Measurements from ENCODE around the gene ENPP1.
"Not testable (repeated sequence)": the region's sequence is repeated elsewhere in the genome, so short reads cannot be mapped to it uniquely, and the experiment has no call there.

ENPP1 gene

DNA sequence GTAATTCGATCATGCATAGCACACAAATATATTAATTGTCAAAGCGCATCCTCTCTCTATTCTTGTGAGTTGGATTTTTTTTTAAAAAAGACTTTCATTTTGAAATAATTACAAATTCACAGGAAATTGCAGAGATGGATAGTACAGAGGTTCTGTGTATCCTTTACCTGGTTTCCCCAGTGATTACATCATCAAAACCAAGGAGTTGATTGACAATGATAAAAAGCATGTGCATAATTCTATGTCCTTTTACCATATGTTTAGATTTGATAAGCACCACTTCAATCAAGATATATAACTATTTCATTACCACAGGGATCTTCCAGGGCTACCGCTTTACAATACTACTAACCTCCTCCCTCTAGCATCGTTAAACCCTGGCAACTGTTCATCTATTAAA, 103.1 kb downstream of the ENPP1 start:
- DNase-seq (ENCODE audit: insufficient read length, low spot score), result no peak

DNA sequence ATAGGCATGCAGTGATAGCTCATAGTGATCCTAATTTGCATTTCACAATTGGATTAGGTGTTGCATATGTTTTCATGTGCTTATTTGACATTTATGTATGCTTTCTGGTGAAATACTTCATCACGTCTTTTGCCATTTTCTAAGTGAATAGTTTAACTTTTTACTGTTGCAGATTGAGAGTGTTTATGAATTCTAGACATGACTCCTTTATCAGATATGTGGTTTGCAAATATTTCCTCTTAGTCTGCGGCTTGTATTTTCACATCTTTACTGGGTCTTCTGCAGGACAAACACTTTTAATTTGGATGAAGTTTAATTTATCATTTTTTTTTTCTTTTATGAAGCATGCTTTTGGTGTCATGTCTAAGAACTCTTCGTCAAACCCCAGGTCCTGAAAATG, 104.1 kb downstream of the ENPP1 start:
- no peak for FAIRE-seq
- no peak for DNase-seq (ENCODE audit: insufficient read length, low spot score)

More for the DNA sequence above, 103.1 kb downstream of the ENPP1 start:
- FAIRE-seq, result no peak

DNA sequence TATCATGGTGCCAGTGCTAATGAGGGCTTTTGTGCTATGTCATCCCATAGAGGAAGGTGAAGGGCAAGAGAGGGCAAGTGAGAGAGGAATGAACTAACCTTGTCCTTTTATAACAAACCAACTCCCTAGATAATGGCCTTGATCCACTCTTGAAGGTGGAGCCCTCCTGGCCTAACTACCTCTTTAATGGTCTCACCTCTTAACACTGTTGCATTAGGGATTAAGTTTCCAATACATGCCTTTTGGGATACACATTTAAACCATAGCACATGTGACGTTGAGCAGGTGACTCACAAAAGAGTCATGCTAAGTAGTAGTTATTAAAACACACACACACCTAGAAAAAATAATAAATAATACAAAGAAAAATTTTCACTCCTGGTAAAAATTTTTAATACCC, 106.4 kb downstream of the ENPP1 start:
- FAIRE-seq, result no peak
- DNase-seq (ENCODE audit: insufficient read length, low spot score), result no peak

DNA sequence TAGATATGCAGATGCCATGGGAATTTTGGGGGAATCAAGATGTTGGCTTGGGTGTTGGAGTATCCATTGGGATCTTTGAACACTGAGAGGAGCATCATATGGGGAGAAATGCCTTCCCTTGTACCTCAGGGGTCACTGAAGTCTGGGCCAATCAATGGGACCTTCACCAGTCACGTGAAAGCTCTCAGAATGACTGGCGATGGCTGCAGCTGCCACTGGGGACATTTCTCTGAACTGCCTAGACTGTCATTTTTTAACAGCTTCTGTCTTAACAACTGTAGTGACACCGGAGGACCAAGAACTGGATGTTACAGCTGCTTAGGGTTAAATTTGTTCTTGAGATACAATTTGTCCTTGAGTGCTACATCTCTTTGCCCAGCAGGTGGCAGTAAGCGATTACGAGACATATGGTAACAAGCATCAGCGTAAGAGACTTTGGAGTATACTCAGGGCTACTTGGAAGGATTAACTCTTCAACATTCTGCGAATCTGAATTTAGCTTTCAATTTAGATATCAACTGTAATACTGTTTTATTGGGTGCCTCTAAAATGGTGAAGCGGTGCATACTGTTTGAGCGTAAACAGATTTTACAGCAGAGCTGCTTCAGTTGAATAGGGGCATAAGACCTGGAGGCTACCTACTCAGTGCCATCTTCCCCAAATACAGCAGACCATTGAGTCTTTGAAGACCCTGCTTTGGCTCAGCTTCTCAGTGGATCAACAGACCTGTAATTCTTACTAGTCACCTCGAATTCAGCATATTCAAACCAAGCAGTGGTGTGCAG, 107.3 kb downstream of the ENPP1 start:
- FAIRE-seq (peak; percentile 76), DNase-seq (ENCODE audit: insufficient read length, low spot score) (peak; percentile 76)

DNA sequence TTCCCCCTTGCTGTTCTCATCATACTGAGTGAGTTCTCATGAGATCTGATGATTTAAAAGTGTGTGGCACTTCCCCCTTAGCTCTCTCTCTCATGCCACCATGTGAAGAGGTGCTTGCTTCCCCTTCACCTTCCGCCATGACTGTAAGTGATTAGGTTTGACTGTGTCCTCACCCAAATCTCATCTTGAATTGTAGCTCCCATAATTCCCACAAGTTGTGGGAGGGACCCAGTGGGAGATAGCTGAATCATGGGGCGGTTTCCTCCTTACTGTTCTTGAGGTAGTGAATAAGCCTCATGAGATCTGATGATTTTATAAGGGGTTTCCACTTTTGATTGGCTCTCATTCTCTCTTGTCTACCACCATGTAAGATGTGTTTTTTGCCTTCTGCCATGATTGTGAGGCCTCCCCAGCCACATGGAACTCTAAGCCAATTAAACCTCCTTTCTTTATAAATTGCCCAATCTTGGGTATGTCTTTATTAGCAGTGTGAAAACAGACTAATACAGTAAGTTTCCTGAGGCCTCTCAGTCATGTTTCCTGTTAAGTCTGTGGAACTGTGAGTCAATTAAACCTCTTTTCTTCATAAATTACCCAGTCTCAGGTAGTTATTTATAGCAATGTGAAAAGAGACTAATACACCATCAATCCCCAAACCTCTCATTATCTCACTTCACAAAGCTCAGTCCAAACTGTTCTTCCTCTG, 108.4 kb downstream of the ENPP1 start:
- FAIRE-seq; DNase-seq (ENCODE audit: insufficient read length, low spot score): not testable (repeated sequence)

DNA sequence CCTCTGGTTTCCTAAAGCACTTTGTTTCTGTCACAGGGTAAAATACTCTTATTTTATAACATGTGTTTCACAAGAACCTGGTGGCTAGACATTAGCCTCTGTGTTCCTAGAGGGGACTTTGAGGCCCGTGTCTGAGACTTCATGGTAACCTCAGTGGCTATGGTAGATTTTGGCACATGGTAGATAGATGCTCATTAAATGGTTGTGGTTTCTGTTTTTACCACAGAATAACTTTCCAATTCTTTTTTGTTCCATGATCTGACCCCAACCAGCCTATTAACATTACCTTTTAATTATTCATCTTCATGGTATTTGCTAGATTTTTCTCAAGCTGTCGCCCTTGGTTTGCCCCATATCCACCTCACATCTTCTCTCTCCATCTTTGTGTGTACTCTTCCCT, 109.0 kb downstream of the ENPP1 start:
- DNase-seq (ENCODE audit: insufficient read length, low spot score) (no peak), FAIRE-seq (no peak)

DNA sequence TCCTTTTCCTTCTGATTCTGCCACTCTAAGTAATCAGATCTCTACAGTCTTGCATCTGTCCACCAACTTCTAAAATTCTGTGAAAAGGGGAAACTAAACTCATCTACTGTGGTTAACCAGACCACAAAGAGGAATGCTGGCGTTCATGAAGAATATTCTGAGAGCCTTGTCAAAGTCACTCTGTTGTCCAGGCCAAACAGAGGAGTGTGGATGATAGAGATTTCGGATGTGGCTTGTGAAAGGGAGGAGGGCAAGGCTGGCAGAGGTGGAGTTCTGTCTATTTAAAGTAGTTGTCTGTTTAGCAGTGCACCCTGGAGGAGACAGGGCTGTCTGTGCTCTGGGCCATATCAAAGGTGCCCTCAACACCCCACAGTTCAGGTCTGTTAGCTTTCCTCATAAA, 109.5 kb downstream of the ENPP1 start:
- FAIRE-seq, result no peak

DNA sequence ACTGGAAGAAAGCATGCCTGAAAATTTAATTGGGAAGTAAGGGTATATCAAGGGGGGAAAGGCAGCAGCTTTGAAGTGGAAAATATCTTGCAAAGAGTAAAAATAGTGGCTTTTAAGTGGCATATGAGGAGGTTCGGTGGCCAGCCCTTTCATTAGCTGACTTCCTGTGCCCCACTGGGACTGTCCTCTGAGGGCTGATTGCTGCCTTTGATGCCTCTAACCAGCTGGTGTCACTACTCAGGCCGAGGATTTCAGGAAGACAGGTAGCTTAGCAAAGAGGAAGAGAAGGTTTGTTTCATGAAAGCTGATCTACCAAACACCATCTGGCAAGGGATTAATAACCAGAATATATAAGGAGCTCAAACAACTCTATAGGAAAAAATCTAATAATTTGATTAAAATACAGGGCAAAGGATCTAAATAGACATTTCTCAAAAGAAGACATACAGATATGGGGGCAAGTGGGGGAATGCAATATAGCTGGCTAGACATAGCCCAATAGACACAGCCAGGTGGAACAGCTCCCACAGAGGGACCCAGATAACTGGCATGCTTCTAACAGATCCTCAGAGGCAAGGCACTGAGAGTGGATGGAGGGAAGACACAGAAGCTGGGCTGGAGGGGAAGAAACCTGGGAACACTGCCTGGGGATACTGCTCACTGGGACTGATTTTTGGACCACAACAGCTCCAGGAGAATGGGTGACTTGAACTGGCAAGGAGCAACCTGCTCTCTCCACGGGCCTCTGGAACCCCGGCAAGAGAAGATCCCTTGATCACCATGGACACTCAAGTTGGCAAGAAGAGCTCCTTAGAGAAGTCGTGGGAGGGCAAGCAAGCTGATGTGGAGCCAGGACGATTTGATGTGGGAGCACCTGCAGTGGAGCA, 110.2 kb downstream of the ENPP1 start:
- no peak for DNase-seq (ENCODE audit: insufficient read length, low spot score)
- no peak for FAIRE-seq

More for the DNA sequence above, 109.5 kb downstream of the ENPP1 start:
- no peak for DNase-seq (ENCODE audit: insufficient read length, low spot score)

DNA sequence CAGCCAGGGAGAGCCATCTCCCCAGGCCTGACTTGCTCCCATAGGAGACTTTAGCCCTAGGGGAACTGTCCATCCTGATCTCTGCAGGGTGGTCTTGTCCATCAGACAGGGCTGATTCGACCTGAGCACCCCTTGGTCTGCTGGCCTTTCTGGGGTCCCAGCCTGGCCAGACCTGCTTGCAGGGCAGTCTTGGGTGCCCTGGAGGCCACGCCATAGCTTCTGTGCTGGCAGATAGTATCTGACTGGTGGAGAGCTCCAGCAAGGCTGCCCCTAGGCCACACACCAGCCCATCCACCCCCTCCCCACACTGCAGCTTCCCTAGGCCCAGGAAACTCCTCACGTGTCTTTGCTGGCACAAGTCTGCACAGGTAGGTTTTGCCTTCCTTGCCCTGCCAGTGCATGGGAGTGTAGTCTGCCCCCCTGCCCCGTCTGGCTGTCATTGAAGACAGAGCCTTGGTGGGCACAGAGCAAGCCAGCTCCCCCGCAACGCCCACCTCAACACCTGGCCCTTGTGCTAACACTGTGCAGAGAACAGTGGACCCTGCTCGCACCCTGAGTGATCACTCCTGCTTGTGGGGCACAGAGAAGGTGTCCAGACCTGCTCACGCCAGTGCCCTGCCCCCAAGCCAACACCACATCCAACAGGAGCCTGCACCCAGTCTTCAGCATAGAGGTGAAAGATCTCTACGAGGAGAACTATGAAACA, 111.0 kb downstream of the ENPP1 start:
- FAIRE-seq (no peak), DNase-seq (ENCODE audit: insufficient read length, low spot score) (no peak)

DNA sequence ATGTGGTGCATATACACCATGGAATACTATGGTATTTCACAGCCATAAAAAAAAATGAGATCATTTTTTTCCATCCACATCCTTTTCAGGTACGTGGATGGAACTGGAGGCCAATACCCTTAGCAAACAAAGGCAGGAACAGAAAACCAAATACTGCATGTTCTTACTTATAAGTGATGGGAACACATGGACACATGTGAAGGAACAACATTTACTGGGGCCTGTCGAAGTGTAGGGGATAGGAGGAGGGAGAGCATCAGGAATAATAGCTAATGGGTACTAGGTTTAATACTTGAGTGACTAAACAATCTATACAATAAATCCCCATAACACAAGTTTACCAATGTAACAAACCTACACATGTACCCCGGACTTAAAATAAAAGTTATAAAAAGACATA, 112.8 kb downstream of the ENPP1 start:
- DNase-seq (ENCODE audit: insufficient read length, low spot score) (no peak), FAIRE-seq (no peak)

DNA sequence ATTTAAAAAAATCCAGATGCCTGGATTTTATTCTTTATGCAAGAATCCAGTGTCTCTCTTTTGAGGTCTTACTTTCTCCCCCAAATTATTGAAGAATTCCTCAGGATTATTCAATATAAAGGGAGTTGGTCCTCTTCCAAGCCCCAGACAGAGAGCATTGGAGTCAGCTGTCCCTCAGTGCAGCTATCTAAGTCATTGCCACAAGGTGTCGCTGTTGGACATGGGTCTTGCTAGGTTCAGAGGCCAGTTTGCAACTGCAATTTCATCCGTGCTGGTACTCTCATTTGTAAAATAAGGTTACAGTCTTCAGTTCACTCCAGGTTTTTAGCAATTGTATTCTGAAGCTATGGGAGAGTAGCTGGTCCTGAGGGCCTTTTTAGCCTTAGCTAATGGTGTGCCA, 115.5 kb downstream of the ENPP1 start:
- peak; percentile 26 for FAIRE-seq
- DNase-seq (ENCODE audit: insufficient read length, low spot score), result no peak

DNA sequence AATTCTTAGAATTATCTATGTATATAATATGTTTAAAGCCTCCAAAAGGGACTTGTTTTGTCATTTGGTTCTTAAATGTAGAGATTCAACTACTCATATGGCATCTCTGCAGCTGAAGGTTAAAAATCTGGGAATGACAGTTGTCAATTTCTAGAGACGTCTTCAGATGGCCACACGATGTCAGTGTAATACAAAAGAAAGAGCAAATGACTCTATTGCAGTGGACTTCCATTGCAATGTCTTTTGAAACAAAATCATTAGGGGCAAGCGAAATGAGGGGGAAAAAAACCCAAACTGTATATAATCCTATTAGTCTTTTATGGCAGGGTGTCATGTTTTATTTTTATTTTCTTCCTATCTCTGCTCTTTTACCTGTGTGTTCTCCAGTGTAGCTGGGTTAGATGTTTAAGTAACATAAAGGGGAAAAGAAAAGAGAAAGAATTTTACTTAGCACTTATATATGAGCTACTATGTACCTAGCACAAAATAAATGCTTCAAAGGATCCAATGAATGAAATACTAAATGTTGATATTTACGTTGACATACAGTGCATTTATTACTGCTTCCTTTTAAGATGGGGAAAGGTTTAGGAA, 117.2 kb downstream of the ENPP1 start:
- no peak for FAIRE-seq
- DNase-seq (ENCODE audit: insufficient read length, low spot score), result peak; percentile 57

DNA sequence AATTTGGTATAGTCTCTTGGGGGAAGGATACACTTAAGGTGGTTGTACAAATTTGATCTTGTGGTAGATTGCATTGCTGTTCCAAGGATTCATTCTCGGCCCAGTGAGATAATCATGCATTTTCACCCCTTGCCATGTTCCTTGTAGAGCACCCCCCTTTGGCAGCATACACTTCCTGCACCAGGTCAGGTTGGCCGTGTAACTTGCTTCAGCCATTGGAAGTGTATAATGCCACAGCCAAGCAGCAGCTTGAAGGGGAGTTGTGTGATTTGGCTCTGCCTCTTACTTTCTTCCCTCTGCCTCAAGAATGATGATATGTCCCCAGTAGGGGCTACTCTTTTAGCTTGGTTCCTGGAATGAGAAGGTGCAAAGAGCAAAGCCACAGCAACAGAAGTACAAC, 121.4 kb downstream of the ENPP1 start:
- FAIRE-seq, result peak; percentile 36
- no peak for DNase-seq (ENCODE audit: insufficient read length, low spot score)

DNA sequence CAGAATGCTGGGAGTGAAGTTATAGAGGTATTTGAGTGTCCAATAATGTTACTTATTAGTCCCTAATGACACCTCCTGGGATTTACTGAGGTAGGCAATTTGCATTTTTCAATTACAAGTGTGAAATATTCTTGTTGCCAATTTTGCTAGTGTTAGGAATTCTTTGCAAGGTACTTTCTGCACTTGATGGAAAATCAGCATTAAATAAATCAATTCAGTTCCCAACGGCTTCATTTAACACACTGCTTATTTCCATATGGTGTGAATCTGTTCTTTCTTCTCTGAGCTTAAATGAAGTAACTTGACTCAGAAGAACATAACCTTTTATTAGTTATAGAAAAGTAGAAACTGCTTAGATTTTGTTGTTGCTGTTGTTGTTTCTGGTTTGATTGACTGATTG, 122.2 kb downstream of the ENPP1 start:
- DNase-seq (ENCODE audit: insufficient read length, low spot score) (no peak), FAIRE-seq (no peak)

DNA sequence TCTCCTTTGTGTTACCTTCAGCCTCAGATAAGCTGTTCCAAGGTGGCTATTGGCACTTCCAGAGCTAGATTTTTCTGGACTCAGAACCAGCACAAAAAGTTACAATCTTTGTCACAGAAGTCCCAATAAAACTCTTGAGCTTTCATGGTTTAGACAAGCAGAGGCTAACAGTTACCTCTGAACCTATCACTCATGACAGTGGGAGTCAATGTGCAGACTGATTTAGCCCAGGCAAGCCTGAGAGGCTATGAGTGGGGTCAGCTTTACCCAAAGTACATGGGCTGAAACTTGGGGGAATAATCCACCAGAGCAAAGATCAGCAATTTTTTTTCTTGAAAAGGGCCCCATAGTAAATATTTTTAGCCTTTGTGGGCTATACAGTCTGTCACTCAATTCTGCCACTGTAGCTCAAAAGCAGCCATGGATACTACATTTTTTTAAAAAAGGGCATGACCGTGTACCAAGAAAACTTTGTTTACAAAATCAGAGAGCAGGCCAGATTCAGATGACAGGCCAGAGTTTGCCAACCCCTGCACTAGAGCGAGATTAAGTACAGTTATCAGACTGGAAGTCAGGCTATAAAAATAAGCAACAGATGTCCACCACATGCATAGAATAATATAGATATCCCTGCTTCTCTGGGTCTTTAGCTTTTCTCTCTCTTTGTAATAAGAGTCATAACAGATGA, 123.4 kb downstream of the ENPP1 start:
- FAIRE-seq, result no peak
- DNase-seq (ENCODE audit: insufficient read length, low spot score), result no peak

DNA sequence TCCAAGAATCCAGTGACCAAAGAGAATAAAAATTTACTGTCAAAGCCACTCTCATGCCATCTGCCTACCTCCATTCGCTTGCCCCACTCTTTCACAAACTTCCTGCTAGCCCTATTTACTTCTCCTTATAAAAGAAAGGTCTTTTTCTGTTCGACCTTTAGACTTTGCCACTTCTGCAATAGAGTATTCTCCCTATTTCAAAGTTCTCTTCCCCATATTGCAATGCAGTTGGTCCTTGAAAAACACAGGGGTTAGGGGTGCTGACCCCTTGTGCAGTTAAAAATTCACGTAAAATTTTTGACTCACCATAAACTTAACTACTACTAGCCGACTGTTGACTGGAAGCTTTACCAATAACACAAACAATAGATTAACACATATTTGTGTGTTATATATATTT, 128.3 kb downstream of the ENPP1 start:
- FAIRE-seq, result no peak

DNA sequence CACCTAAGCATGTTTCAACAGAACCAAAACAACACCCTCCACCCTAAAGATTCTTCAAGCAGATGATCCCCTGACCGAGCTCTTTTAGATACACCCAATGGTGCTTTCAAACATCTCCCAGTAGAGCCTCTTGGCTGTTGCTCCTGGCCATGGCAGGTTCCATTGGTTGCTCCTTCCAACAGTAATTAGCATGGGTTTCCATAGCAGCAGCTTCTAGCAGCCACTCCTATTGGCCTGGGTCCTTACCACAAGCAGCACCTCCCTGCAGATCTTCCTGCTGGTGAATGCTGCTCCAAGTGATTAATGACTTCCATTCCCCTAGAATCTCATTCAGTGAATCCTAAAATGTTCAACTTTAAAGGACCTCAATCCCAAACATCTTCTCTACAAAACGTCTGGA, 129.4 kb downstream of the ENPP1 start:
- no peak for FAIRE-seq

More for the DNA sequence above, 128.3 kb downstream of the ENPP1 start:
- DNase-seq (ENCODE audit: insufficient read length, low spot score), result no peak

DNA sequence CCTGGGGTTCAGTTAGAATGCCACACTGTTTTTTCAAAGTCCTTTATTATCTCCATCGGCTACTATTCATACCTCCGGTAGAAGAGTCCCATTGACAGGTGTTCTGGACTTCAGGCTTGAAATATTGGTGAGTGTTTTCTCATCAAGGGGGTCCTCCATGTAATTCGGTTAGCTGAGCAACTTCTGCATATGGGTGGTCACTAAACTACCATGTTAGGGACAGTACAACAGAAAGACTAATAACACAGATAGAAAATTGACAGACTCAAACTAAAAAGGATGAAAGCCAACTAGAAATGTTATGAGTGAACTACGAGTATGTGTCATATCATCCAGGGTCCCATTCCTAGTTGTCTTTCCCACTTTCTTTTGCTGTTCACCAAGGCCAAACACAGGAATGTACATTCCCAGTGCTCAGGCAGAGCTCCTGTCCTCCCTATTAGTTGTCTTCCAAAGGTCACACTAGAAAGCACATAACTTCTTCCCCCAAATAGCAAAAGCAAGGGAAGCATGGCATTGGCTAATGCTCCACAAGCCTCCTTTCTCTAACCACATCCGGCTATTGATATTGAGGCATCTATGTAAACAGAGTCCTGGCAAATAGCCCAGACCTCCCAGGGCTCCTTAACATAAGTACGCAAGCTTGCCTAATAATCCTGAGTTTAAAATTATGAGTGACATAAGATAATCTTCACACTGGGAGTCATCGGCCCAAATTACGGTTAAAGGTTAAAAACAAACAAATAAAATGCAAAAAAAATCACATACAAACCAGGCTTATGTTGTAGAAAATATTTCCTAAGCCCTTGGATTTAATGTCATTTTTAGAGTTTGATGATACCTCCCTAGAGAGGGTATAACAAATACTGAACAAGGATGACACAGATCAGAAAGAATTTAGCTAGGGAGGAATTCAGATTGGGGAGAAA, 130.1 kb downstream of the ENPP1 start:
- DNase-seq (ENCODE audit: insufficient read length, low spot score) (peak; percentile 69), FAIRE-seq (peak; percentile 89)

More for the DNA sequence above, 129.4 kb downstream of the ENPP1 start:
- DNase-seq (ENCODE audit: insufficient read length, low spot score), result no peak

Measured in HTR-8/SVneo (cell line).